DND-41 (cell line): ENCODE measurements around the gene GNB2.
"Not testable (repeated sequence)": the region's sequence is repeated elsewhere in the genome, so short reads cannot be mapped to it uniquely, and the experiment has no call there.

Experiments used
- ATAC-seq: fragments of 200-7000 bp; cut with Tn5 transposase; 3 replicates; pipeline ENCODE4 v1.9.1; 2021; ENCODE audit warnings: low read depth; ENCODE audit not compliant: insufficient read depth
- DNase-seq: peaks from one replicate; pipeline ENCODE4 v3.0.0-alpha.2; 2020
- H2AFZ ChIP-seq: 2 replicates; pipeline ENCODE4 v1.6.0; 2012; ENCODE audit warnings: low read depth, low read length
- H3K27ac ChIP-seq: 2 replicates; pipeline ENCODE4 v1.5.1; 2012; ENCODE audit warnings: low read length, inconsistent platforms
- H3K27me3 ChIP-seq: fragments of 200-600 bp; sonication (generic); 2 replicates; pipeline ENCODE4 v1.6.0; 2012; ENCODE audit warnings: low read length, mild to moderate bottlenecking, inconsistent platforms; ENCODE audit not compliant: insufficient read depth, poor library complexity
- H3K36me3 ChIP-seq: 2 replicates; pipeline ENCODE4 v1.5.1; 2012; ENCODE audit warnings: low read length, inconsistent platforms; ENCODE audit not compliant: insufficient read depth
- H3K4me1 ChIP-seq: 2 replicates; pipeline ENCODE4 v1.5.1; 2012; ENCODE audit warnings: mild to moderate bottlenecking, low read length; ENCODE audit not compliant: insufficient read depth
- H3K4me2 ChIP-seq: 2 replicates; pipeline ENCODE4 v1.6.0; 2012; ENCODE audit warnings: mild to moderate bottlenecking, moderate library complexity, low read length, inconsistent platforms; ENCODE audit not compliant: insufficient read depth
- H3K4me3 ChIP-seq, 2 experiments: fragments of 200-600 bp in 1 of 2; shearing (Covaris generic) in 1 of 2; 2 replicates each; pipeline ENCODE4 v1.5.1; 2012 to 2016; ENCODE audit warnings: inconsistent platforms in 2 of 2, low read length in 2 of 2, mild to moderate bottlenecking in 2 of 2, low read depth in 1 of 2, moderate library complexity in 1 of 2
- H3K79me2 ChIP-seq: 2 replicates; pipeline ENCODE4 v1.6.0; 2012; ENCODE audit warnings: low read length, inconsistent platforms; ENCODE audit not compliant: insufficient read depth
- H3K9ac ChIP-seq: 2 replicates; pipeline ENCODE4 v1.6.0; 2012; ENCODE audit warnings: low read depth, mild to moderate bottlenecking, inconsistent platforms, low read length, moderate library complexity
- H3K9me3 ChIP-seq: 2 replicates; pipeline ENCODE4 v1.5.1; 2012; ENCODE audit warnings: low read length, moderate library complexity, mild to moderate bottlenecking, inconsistent platforms; ENCODE audit not compliant: insufficient read depth, severe bottlenecking
- H4K20me1 ChIP-seq: 2 replicates; pipeline ENCODE4 v1.6.0; 2012; ENCODE audit warnings: low read length; ENCODE audit not compliant: insufficient read depth
- CTCF ChIP-seq: IDR thresholded peaks from 2 replicates; pipeline ENCODE4 v1.5.1; 2012; ENCODE audit warnings: borderline replicate concordance, low read length, moderate library complexity, mild to moderate bottlenecking; ENCODE audit not compliant: poor library complexity, severe bottlenecking; ENCODE audit errors: extremely low read depth
- EZH2 ChIP-seq: IDR thresholded peaks from 3 replicates; pipeline ENCODE4 v1.6.1; 2012; ENCODE audit warnings: borderline replicate concordance, low read depth, mild to moderate bottlenecking, moderate library complexity, low read length, inconsistent platforms; ENCODE audit not compliant: severe bottlenecking

The GNB2 gene

DNA sequence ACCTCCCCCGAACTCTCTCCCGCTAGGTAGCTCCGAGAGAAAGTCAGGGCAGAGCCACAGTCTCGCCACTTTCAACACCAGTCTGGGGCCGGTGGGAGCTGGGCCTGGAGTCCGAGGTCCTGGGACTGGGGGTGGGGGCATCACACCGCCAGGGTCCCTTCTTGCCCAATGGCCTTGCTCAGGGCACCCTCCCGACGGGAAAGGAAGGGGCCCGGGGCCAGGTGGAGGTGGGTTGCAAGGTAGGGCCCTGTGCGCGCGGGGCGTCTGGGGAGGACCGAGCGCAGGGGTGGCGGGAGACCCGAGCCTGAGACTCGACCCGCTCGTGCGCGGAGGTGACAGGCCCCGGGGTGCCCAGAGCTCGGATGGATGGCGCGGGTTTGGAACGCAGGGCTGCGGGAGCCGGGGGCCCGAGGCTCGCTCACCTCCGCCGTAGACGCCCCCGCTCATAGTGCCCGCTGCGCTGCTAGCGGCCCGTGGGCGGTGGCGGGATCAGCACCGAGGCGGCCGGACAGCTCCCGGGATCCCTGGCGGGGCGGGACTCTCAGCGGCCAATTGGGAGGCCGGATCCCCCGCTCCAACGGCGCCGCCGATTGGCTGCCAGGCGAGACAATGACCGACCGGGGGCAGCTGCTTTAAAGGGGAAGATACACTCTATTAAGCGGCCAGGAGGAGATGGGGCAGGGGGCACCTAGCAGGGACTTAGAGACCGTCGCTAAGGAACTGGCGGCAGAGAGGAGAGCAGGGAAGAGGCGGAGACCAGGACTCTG, 17.4 kb upstream of the GNB2 start, which contains the start of gene ACTL6B:
Gene ACTL6B, minus strand, starts transcription at position 541 of the 767 bp plus-strand sequence. Its CDS starts 94 bp downstream, at position 447.
- DNase-seq (peak; percentile 16), ATAC-seq (no peak)
- H3K4me2 ChIP-seq: no peak within 1 kb of the TSS

DNA sequence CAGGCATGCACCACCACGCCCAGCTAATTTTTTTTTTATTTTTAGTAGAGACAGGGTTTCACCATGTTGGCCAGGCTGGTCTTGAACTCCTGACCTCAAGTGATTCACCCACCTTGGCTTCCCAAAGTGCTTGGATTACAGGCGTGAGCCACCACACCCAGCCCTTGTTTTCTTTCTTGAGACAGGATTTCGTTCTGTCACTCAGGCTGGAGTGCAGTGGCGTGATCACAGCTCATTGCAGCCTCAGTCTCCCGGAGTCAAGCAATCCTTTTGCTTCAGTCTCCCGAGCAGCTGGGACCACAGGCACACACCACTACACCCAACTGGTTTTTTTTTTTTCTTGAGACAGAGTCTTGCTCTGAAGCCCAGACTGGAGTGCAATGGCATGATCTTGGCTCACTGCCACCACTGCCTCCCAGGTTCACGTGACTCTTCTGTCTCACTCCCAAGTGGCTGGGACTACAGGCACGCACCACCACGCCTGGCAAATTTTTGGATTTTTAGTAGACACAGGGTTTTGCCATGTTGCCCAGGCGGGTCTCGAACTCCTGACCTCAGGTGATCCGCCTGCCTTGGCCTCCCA, 11.3 kb upstream of the GNB2 start:
- not testable (repeated sequence) for H3K4me1 ChIP-seq, H4K20me1 ChIP-seq, H3K9ac ChIP-seq, H3K4me2 ChIP-seq, H3K79me2 ChIP-seq, H2AFZ ChIP-seq, H3K27me3 ChIP-seq, ATAC-seq, H3K27ac ChIP-seq, H3K36me3 ChIP-seq, DNase-seq, H3K9me3 ChIP-seq, H3K4me3 ChIP-seq

More for the DNA sequence above, 17.4 kb upstream of the GNB2 start, which contains the start of gene ACTL6B:
- Histone ChIP-seq H4K20me1 (no peaks in the 10 kb centered on the region), H2AFZ (no peak within 1 kb of the TSS), H3K27me3 (no peaks in the 10 kb centered on the region), H3K79me2 (no peaks in the 10 kb centered on the region), H3K4me3 (no peak within 1 kb of the TSS), H3K9me3 (no peaks in the 10 kb centered on the region), H3K36me3 (no peaks in the 10 kb centered on the region), H3K27ac (no peak within 1 kb of the TSS), H3K9ac (no peak within 1 kb of the TSS), H3K4me1 (no peaks in the 10 kb centered on the region)
- TF ChIP-seq EZH2: no peak
- TF ChIP-seq CTCF: no peak

DNA sequence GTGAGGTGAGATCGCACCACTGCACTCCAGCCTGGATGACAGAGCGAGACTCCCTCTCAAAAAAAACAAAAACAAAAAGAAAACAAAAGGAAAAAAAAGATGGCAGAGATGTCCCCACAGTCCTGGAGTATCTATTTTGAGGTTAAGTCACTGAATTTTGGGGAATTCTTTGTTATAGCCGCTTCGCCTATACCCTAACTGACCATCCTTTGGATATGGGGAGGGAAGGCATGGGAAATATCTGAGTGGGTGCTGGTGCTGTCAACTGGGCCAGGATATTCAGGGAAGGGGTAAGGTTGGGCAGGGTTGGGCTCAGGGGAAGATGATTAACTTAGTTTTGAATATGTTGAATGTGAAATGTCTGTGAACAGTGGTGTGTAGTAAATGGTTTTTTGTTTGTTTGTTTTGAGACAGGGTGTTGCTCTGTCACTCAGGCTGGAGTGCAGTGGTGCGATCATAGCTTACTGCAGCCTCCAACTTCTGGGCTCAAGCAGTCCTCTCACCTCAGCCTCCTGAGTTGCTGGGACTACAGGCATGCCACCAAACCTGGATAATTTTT, 8.3 kb upstream of the GNB2 start:
- Histone ChIP-seq H3K4me1 (no peaks in the 10 kb centered on the region), H4K20me1 (no peaks in the 10 kb centered on the region), H2AFZ (no peak overlapping the region), H3K27ac (no peak overlapping the region), H3K9ac (no peak overlapping the region), H3K36me3 (no peaks in the 10 kb centered on the region), H3K4me3 (no peak overlapping the region), H3K9me3 (no peaks in the 10 kb centered on the region), H3K79me2 (no peaks in the 10 kb centered on the region), H3K4me2 (no peak overlapping the region), H3K27me3 (no peaks in the 10 kb centered on the region)
- ATAC-seq: no peak
- no peak for TF ChIP-seq CTCF
- no peak for TF ChIP-seq EZH2
- DNase-seq: no peak

DNA sequence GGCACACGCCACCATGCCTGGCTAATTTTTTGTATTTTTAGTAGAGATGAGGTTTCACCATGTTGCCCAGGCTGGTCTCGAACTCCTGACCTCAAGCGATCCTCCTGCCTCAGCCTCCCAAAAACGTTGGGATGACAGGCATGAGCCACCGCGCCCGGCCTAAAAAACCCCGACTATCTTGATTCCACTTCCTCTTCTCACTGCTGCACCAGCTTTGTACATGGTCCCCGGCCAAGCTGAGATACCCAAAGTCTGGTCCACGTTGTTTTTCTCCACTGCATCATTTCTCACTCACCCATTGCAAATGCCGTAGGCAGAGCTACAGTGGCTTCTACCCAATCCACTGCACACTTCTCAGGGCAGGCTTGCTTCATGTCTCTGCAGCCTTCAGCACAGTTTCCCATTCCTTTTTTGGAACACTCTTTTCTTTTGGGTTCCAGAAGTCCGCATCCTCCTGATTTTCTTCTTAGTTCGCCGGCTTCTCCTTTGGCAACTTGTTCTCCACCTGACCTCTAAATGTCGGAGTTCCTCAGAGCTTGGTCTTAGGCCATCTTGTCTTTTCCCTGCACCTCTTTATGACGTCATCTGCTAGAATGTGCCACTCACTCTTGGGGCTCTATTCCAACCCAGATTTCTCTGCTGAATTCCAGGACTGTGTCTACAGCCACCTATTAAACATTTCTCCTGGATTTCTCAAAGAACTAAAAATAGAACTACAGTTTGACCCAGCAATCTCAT, 6.0 kb upstream of the GNB2 start:
- Histone ChIP-seq H3K27ac (no peak overlapping the region), H3K4me2 (no peak overlapping the region), H3K4me1 (peaks cover under 1% of the 10 kb centered on the region), H3K9ac (no peak overlapping the region), H3K79me2 (no peaks in the 10 kb centered on the region), H3K4me3 (no peak overlapping the region), H4K20me1 (no peaks in the 10 kb centered on the region), H2AFZ (no peak overlapping the region), H3K9me3 (no peaks in the 10 kb centered on the region), H3K27me3 (no peaks in the 10 kb centered on the region), H3K36me3 (no peaks in the 10 kb centered on the region)
- TF ChIP-seq CTCF: no peak
- TF ChIP-seq EZH2: no peak
- ATAC-seq (no peak), DNase-seq (no peak)
